B cell (primary cell): ENCODE data around the gene IFI16. TPM values are rescaled to one million over a fixed set of nuclear protein-coding genes. Genes with fewer than 3 reads are reported as not detected.

ENCODE experiments used
- ATAC-seq: fragments of 200-7000 bp; cut with Tn5 transposase; one replicate; pipeline ENCODE4 v1.10.0; 2021; ENCODE audit warnings: low read depth, mild to moderate bottlenecking, moderate number of reproducible peaks, moderate library complexity
- CTCF ChIA-PET: fragments of 350-600 bp; sonication (Branson Sonifier 250); formaldehyde crosslinking; loops from one replicate; lab custom pipeline; 2021; ENCODE audit warnings: antibody characterized with exemption, inconsistent platforms; lab: Charles Lee
- POLR2A ChIA-PET: fragments of 350-600 bp; sonication (Branson Sonifier 250); formaldehyde crosslinking; loops from one replicate; lab custom pipeline; 2021; ENCODE audit warnings: antibody characterized with exemption; lab: Charles Lee
- DNase-seq: peaks from one replicate; pipeline ENCODE4 v3.0.0; 2013
- H2AFZ ChIP-seq: 2 replicates; pipeline ENCODE4 v1.6.1; 2012; ENCODE audit warnings: mild to moderate bottlenecking, low read depth, low read length; ENCODE audit not compliant: insufficient read depth, poor library complexity, severe bottlenecking
- H3K27ac ChIP-seq, 2 donors: 1 replicate in 1 of 2; 2 replicates in 1 of 2; pipeline ENCODE4 v1.5.1; 2012 to 2013; ENCODE audit warnings: low read length in 2 of 2, mild to moderate bottlenecking in 2 of 2, moderate library complexity in 1 of 2
- H3K27me3 ChIP-seq, 4 experiments: fragments of 200-600 bp in 1 of 4; sonication (generic) in 1 of 4; replicated peaks in 1 of 4; 1 replicate in 2 of 4; 2 replicates in 2 of 4; pipeline versions ENCODE4 v1.6.1 to v1.7.0; 2013 to 2016; ENCODE audit warnings: low read length in 3 of 4, mild to moderate bottlenecking in 2 of 4, mixed read lengths in 1 of 4, moderate library complexity in 1 of 4; ENCODE audit not compliant: insufficient read depth in 4 of 4, control insufficient read depth in 3 of 4; ENCODE audit errors: control extremely low read depth in 1 of 4
- H3K36me3 ChIP-seq, 2 experiments: replicated peaks in 1 of 2; 1 replicate in 1 of 2; 2 replicates in 1 of 2; pipeline versions ENCODE4 v1.6.1 to v1.7.1; 2013; ENCODE audit warnings: low read length in 1 of 2; ENCODE audit not compliant: insufficient read depth in 2 of 2, control insufficient read depth in 1 of 2; ENCODE audit errors: control extremely low read depth in 1 of 2, extremely low read depth in 1 of 2
- H3K4me1 ChIP-seq, 2 donors: fragments of 200-600 bp in 1 of 2; sonication (generic) in 1 of 2; 1 replicate in 1 of 2; 2 replicates in 1 of 2; pipeline versions ENCODE4 v1.5.1 to v1.6.1; 2013 to 2017; ENCODE audit warnings: low read length in 2 of 2; ENCODE audit not compliant: control insufficient read depth in 2 of 2, insufficient read depth in 2 of 2
- H3K4me2 ChIP-seq: replicated peaks from 2 replicates; pipeline ENCODE3; 2012; ENCODE audit warnings: mild to moderate bottlenecking, low read depth, low read length; ENCODE audit not compliant: poor library complexity, severe bottlenecking
- H3K4me3 ChIP-seq, 5 experiments: fragments of 200-600 bp in 1 of 5; sonication (generic) in 1 of 5; 1 replicate in 3 of 5; 2 replicates in 2 of 5; pipeline versions ENCODE4 v1.5.1 to v1.7.0; 2011 to 2016; ENCODE audit warnings: low read length in 4 of 5, mild to moderate bottlenecking in 4 of 5, low read depth in 2 of 5, control low read depth in 1 of 5, moderate library complexity in 1 of 5; ENCODE audit not compliant: insufficient read depth in 1 of 5; ENCODE audit errors: control extremely low read depth in 1 of 5, extremely low read depth in 1 of 5
- H3K79me2 ChIP-seq: fragments of 200-600 bp; sonication (generic); one replicate; pipeline ENCODE4 v1.6.0; 2016; ENCODE audit warnings: low read length; ENCODE audit not compliant: control insufficient read depth, insufficient read depth
- H3K9ac ChIP-seq: fragments of 200-600 bp; sonication (generic); 2 replicates; pipeline ENCODE4 v1.6.1; 2017; ENCODE audit warnings: mild to moderate bottlenecking, low read length, moderate library complexity
- H3K9me3 ChIP-seq, 3 donors: one replicate each; pipeline versions ENCODE4 v1.6.1 to v1.7.1; 2013; ENCODE audit warnings: low read length in 2 of 3; ENCODE audit not compliant: control insufficient read depth in 2 of 3, insufficient read depth in 1 of 3; ENCODE audit errors: control extremely low read depth in 1 of 3
- H4K20me1 ChIP-seq: 2 replicates; pipeline ENCODE4 v1.6.0; 2012; ENCODE audit warnings: mild to moderate bottlenecking, low read length; ENCODE audit not compliant: insufficient read depth, control insufficient read depth, poor library complexity, severe bottlenecking
- H3K27ac Mint-ChIP-seq: one replicate; pipeline ENCODE4 v1.8.0; 2021; ENCODE audit warnings: mixed read lengths
- H3K27me3 Mint-ChIP-seq: one replicate; pipeline ENCODE4 v1.8.0; 2021; ENCODE audit warnings: mixed read lengths
- H3K4me1 Mint-ChIP-seq: one replicate; pipeline ENCODE4 v1.8.0; 2021; ENCODE audit warnings: mixed read lengths
- H3K4me3 Mint-ChIP-seq: one replicate; pipeline ENCODE4 v1.8.0; 2021; ENCODE audit warnings: mixed read lengths
- H3K9me3 Mint-ChIP-seq: one replicate; pipeline ENCODE4 v1.8.0; 2022; ENCODE audit warnings: mixed read lengths; ENCODE audit not compliant: insufficient read depth
- CTCF ChIP-seq: fragments of 200-600 bp; IDR thresholded peaks from one replicate; pipeline ENCODE4 v1.8.0; 2022; ENCODE audit warnings: antibody characterized with exemption, mild to moderate bottlenecking
- EZH2 ChIP-seq: IDR thresholded peaks from 2 replicates; pipeline ENCODE4 v1.6.1; 2012; ENCODE audit warnings: borderline replicate concordance, low read depth, mild to moderate bottlenecking, moderate library complexity, low read length; ENCODE audit not compliant: insufficient read depth, poor library complexity, severe bottlenecking
- WGBS: methylation state at CpG from one replicate; pipeline ENCODE4 v1.1.5; 2013; ENCODE audit warnings: missing lambda C conversion rate; ENCODE audit not compliant: insufficient coverage; 5-methylcytosine and 5-hydroxymethylcytosine counted together
- intact Hi-C: fragments of 100-400 bp; cut with micrococcal nuclease; formaldehyde crosslinking; loops from one replicate; pipeline ENCODE4 v1.10.0; 2022
- polyA plus RNA-seq: library from polyadenylated mRNA; depleted of rRNA; stranded (reverse); fragments of >200 nt; gene quantifications from 2 replicates; pipeline ENCODE4 v1.2.3, GENCODE V29; 2012
- total RNA-seq, 2 donors: library from RNA; stranded (reverse); fragments of 120-200 nt in 1 of 2; gene quantifications; 1 replicate in 1 of 2; 2 replicates in 1 of 2; pipeline versions ENCODE4 v1.2.3 to v1.2.4, GENCODE V29; 2013 to 2022

IFI16 gene
- total and polyA plus RNA-seq, 2 donors (not counting 1 experiment from before 2014, with no cell fraction given) = 89.0 to 176 TPM

- intact Hi-C loops = no loop called here
- H3K9ac ChIP-seq = no peak overlapping the region
- DNase-seq (no peak), ATAC-seq (no peak)
- no peaks in the 10 kb centered on the region for H3K36me3 ChIP-seq
- no peaks in the 10 kb centered on the region for H3K27me3 ChIP-seq
- CTCF ChIA-PET = interaction anchor here (1.0 to 1.6 kb wide), 5 partner anchors 10 to 131 kb away, joined by 3 to 6 read pairs (median 3); no protein-coding TSS in a partner anchor
- no peak for TF ChIP-seq EZH2
- TF ChIP-seq CTCF = no peak
- POLR2A ChIA-PET = no interaction called here
- no peak overlapping the region for H3K4me3 ChIP-seq
- H3K27ac ChIP-seq = no peak overlapping the region
- no peak overlapping the region for H2AFZ ChIP-seq
- H3K9me3 ChIP-seq = no peaks in the 10 kb centered on the region
- no peaks in the 10 kb centered on the region for H3K27me3 Mint-ChIP-seq
- no peak overlapping the region for H3K4me2 ChIP-seq
- no peak overlapping the region for H3K27ac Mint-ChIP-seq
- no peaks in the 10 kb centered on the region for H3K9me3 Mint-ChIP-seq
- H3K4me3 Mint-ChIP-seq = no peak overlapping the region
- no peaks in the 10 kb centered on the region for H4K20me1 ChIP-seq
- no CpG with 5 or more reads among the region's 1 CpG for WGBS
- no peaks in the 10 kb centered on the region for H3K79me2 ChIP-seq
- peaks cover 9% of the 10 kb centered on the region for H3K4me1 Mint-ChIP-seq
- peaks cover 2 to 4% of the 10 kb centered on the region in 2 donors for H3K4me1 ChIP-seq
These were observed 73.3 kb downstream of the IFI16 start for GRCh38 chr1:159083013-159083412.

GRCh38 chr1:159084152-159084551, 74.4 kb downstream of the IFI16 start:
- Mint-ChIP-seq H3K27me3 (no peaks in the 10 kb centered on the region), H3K27ac (no peak overlapping the region), H3K4me1 (peaks cover 17% of the 10 kb centered on the region), H3K4me3 (no peak overlapping the region), H3K9me3 (no peaks in the 10 kb centered on the region)
- DNase-seq (no peak), ATAC-seq (no peak)
- POLR2A ChIA-PET = no interaction called here
- CTCF ChIA-PET = interaction anchor here (0.6 to 1.6 kb wide), 5 partner anchors 12 to 436 kb away, joined by 3 to 6 read pairs (median 3); no protein-coding TSS in a partner anchor
- H3K4me2 ChIP-seq = no peak overlapping the region
- H3K27me3 ChIP-seq = no peaks in the 10 kb centered on the region
- no peaks in the 10 kb centered on the region for H3K79me2 ChIP-seq
- intact Hi-C loops = no loop called here
- H3K36me3 ChIP-seq = no peaks in the 10 kb centered on the region
- H3K9ac ChIP-seq = no peak overlapping the region
- no peaks in the 10 kb centered on the region for H3K9me3 ChIP-seq
- peaks cover 13 to 14% of the 10 kb centered on the region in 2 donors for H3K4me1 ChIP-seq
- no peak overlapping the region for H3K4me3 ChIP-seq
- H2AFZ ChIP-seq = no peak overlapping the region
- 68% methylated on average over 3 of the region's 3 CpGs for WGBS
- H4K20me1 ChIP-seq = no peaks in the 10 kb centered on the region
- H3K27ac ChIP-seq = no peak overlapping the region
- TF ChIP-seq CTCF (no peak), EZH2 (no peak)
